HuH-7.5 (cell line): Measurements from ENCODE around the gene KCNG1.

ENCODE experiments used
- DNase-seq: peaks from one replicate; pipeline ENCODE4 v3.0.0; 2011; ENCODE audit warnings: low spot score

Gene KCNG1

DNA sequence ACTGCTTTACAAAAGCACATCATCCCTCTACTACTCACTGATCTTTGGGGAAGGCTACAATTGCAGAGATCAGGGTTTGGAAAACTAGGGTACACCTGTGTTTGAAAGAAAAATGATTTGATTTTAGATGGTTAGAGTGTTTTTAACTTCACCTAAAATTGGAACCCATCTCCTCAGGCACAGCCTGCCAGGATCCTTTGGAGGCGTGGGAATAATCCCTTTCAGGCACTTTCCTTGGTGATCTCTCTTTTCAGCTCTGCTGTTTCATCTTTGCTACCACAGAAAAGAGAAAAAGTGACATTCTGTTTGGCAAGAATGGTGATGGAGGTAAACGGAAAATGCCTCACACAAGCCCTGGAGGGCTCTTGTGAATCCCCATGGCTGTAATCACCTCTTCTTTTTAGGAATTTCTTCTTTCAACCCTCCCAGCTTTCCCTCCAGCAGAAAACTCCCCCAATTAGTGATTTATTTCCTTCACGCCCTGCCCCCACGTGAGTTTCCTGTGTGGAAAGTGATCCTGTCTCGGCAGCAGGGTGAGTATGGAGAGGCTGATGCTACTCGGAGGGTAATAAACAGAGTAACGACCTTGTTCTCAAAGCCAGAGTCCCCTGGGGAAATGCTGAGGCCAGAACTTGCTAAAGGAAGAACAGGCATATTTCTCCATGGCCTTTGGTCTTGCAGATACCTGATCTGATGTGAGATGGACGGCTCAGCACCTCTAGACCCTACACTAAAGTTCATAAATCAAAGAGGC, 9.2 kb downstream of the KCNG1 start:
- no peak for DNase-seq

DNA sequence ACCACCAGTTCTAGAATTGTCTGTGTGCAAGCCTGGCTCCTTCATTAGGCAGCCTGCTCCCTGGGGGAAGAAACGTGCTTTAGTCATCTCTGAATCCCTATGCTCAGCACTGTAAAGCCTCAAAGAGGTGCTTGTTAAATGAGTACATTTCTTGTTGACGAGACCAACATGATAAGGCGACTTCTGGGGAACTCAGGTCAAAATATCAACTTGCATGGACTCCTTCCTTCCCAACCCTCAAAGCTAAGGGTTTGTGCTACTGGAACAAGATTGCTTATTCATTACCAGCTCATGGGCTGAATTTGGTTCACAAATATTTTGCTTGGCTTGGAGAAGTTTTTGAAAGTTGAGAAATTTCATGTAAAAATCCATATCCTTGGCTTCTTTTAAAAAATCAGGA, 10.6 kb downstream of the KCNG1 start:
- no peak for DNase-seq

DNA sequence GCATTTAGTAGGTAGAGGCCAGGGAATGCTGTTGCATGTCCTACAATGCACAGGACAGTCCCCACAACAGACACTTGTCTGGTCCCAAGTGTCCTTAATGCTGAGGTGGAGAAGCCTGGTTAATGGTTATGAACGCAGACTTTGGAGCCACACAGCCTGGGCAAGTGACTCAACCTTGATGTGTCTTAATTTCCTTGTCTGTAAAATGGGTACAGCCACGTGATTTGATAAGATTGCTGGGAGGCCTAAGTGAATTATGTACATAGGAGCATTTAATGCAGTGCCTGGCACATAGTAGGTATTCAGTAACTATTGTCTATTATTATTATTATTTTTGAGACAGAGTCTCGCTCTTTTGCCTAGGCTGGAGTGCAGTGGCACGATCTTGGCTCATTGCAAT, 11.4 kb downstream of the KCNG1 start:
- DNase-seq = no peak

DNA sequence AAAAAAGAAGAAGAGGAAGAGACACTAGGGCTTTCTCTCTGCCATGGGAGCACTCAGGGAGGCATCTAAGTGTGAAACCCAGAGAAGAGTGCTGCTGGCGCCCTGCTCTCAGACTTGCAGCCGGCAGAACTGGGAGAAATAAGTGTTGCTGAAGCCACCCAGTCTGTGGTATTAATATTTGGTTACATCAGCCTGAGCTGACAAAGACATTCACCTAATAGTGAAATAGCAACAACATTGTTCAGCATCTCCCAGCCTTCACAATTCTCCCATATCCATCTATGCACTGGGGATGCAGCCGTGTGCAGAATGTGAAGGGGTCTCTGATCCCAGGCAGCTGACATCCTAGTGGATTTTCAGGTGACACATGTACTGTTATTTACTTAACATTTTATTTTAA, 12.0 kb downstream of the KCNG1 start:
- DNase-seq = no peak

DNA sequence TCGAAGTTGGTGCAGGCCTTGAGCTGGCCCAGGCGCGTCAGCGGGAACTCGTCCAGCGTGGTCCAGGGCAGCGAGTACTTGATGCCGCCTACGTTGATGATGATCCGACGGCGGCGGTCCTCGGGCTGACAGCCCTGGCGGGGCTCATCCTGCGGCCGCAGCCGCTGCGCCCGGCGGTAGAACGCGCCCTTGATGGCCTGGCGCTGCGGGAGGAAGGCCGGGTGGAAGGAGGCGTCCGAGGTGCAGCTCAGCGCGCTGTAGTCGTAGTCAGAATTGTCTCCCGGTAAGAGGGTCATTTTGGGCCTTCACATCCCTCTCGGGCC, 12.9 kb downstream of the KCNG1 start:
- no peak for DNase-seq

DNA sequence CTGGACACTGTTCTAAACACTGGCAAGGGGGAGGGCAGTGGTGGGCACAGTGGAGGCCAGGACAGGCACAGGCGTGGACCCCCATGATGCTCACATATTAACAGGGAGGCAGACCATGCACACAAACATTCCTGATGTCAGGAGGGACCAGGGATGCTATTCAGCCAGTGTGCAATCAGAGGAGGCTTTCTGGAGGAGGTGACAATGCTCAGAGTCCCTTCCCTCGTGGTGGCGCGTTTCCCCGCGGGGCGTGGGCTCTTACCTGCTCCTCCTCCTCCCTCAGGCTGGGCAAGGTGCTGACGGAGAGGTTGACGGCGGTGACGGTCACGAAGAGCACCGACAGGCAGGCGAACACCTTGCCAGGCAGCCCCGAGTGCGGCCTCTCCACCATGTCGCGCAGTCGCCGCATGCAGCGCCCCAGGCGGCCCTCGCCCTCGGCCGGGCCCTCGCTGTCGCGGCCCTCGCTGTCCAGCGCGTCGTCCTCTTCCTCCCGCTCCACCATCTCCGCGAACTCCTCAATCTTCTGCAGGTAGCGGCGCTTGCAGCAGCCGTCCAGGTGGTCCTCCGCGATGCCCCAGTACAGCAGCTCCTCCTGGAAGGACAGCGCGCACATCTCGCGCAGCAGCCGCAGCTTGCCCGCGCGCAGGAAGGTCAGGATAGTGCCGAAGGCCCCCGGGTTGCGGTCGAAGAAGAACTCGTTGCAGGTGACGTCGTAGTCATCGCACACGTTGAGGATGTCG, 13.4 kb downstream of the KCNG1 start:
- no peak for DNase-seq

DNA sequence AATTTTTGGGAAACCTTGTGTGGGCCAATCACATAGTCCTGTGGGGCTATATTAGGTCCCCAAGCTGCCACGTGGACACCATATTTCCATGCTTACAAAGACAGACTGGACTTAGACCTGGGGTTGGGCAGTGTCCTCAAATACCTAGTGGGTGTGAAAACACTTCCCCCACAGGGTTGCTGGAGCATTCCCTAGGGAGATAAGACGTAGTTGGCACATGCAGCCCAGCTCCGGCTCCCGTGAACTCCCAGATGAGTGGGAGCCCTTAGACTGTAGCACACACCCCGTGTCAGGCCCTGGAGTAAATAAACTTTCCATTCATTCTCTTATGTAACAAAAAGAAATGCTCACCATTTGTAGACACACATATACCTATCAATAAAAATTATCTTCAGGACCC, 14.2 kb downstream of the KCNG1 start:
- no peak for DNase-seq

DNA sequence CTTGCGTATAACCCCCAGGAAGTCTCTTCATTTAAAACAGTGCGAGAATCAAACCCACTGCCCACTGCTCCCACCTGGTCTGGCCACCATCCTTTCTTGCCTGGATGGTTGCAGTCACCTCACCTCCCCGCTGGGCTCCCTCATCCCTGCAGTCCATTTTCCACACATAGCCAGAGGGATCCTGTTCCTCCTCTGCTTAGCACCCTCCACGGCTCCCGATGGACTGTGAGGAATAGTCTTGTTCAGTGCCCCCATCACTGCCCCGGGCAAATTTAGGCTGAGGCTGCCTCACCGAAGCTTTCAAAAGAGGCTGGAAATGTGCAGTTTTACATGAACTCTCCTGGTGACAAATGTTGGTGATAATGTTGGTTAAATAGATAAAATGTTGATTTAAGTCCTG, 17.7 kb downstream of the KCNG1 start:
- no peak for DNase-seq

DNA sequence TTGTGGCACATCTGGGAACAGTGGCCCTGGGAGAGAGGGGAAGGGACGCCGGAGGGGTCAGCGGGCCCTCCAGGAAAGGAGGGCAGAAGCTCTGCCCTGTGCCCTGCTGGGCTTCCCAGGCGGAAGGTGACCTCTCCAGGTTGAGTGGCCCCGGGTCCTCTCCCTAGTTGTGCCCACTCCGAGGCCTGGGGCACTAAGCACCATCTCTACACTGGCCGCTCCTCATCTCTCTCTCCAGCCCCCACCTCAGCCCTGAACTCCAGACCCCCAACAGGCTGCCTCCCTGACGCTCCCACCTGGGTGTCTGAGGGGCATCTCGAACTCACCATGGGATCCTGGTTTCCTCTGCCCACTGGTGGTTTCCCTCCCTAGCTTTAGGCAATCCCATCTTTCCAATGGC, 18.1 kb downstream of the KCNG1 start:
- no peak for DNase-seq

DNA sequence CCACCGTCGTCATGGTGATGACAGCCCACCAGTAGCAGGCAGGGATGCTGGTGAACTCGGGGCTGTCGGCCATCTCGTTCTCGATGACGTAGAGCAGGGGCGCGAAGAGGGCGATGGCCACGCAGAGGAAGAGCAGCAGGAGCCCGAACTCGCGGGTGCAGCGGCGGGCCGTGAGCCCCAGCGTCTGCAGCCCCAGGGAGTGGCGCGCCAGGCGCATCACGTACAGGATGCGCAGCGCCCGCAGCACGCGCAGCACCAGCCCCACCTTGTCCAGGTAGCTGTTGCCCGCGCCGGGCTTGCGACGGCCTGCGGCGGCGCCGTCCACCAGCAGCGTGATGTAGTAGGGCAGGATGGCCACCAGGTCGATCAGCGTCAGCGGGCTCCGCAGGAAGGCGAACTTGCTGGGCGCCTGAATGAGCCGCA, 18.6 kb downstream of the KCNG1 start:
- DNase-seq = no peak

DNA sequence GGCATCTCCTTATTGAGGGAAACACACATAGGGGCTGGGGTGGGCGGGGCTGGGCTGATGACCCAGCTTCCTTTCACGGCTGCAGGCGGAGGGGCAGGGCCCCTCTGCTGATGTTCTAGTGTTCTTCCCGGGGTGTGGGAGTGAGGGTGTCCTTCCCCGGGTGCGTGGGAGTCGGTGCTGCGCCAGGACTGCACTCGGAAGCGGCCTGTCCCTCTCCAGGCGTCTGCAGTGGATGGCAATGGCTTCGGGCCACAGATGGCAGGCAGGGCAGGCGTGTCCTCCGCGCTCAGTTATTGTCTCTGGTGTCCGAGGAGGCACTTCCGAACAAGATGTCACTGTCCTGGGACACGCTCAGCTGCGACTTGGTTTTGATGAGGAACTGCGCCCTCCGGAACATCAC, 19.2 kb downstream of the KCNG1 start:
- DNase-seq = no peak

DNA sequence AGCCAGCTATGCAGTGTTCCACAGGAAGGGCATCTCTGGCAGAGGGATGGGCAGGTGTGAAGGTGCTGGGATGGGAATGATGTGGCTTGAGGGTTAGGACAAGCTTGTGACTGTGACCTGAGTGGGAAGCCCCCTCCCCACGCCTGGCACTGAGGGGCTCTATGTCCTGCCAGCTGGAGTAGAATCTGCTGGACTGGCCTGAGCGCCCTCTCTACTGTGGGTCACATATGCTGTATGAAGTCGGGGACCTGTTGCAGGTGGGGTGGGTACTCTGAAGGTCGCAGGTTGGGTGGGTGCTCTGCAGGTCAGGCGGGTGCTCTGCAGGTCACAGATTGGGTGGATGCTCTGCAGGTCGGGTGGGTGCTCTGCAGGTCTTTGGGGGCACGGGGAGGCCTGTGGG, 20.3 kb downstream of the KCNG1 start:
- DNase-seq = no peak

DNA sequence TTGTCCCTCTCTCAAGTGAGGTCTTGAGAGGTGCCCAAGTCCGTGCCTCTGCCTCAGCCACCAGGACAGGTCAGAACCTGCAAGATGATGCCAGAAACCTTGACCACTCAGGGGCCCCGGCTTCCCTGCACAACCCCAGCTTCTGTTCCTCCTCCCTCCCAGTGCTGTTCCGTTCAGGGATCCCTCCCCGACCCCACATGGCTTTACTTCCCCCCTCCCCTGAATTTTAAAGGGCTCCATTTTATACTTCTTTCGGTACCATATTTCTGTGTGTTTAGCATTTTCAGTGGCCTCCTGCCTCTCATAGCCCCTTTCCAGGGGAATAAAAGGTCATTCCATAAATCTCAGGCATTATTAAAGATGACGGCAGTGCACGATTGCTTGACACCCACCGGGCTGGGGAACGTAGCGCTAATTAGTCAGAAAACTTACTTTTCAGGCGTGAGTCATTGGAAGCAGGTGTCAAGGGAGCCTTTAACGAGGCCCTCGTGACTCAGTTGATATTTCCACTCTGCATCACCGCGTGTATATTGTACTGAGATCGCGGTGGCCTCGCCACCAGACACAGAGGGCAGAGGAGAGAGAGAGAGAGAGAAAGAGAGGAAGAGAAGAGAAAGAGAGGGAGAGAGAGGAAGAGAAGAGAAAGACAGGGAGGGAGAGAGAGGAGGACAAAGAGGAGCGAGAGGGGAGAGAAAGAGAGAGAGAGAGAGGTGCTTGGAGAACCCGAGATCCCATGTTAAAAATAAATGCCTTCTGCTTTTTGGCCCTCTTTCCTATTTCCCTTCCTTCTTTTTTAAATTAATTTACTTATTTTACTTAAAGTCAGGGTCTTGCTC, 21.3 kb downstream of the KCNG1 start:
- DNase-seq = no peak

DNA sequence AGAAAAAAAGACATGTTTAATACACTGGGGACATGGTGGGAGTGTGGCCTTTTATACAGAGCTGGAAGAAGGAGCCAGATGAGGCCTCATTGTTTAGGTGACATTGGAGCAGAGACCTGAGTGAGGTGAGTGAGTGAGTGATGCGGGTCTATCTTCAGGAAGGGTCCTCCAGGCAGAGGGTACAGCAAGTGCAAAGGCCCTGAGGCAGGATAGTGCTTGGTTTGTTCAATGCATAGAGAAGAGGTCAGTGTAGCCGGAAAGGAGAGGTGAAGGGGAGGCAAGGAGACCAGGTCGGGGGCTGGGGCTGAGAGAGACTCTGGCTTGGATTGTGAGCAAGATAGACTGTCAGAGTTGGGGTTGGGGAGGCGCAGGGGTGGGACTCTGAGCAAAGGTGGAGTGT, 23.6 kb downstream of the KCNG1 start:
- no peak for DNase-seq

DNA sequence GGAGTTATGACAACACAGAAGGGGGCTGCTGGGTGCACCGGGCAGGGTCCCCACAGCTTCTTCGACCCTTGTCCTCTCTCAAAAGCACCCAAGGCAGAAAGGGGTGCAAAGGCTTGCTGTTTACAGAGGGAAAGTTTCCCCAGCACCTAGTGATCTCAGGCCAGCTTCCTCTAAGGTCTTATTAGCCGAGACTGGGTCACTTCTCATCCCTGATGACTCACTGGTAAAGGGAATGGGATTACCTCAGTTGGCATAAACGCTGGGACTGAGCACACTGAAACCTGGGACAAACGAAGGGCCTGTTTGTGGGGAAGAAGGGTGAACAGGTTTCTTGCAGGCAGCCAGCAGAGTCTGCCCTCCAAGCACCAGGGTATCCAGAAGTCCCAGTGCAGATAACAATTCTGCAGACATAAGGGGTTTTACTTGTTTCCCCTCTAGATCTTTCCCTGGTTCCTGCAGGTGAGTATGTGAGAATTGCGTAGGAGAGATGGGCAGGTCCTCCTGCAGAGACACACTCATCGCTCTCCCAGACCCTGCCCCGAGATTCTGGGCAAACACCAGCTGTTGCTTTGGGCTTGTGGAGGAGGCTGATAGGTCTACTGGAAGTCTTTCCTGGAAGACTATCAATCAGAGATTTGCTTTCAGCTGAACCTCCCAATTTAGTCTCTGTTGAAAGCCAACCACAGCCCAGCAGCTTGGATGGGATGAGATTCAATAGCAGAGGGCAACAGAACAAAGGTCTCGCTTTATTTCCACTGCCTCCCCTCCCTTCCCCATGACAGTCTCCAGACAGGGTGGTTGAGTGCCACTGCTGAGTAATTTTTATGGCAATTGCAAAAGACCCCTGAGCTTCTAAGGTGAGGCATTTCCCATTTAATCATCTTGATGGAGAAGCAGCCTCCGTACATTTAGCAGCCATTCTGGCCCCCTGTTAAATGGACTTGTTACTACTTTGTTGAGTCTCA, 25.7 kb downstream of the KCNG1 start:
- no peak for DNase-seq

DNA sequence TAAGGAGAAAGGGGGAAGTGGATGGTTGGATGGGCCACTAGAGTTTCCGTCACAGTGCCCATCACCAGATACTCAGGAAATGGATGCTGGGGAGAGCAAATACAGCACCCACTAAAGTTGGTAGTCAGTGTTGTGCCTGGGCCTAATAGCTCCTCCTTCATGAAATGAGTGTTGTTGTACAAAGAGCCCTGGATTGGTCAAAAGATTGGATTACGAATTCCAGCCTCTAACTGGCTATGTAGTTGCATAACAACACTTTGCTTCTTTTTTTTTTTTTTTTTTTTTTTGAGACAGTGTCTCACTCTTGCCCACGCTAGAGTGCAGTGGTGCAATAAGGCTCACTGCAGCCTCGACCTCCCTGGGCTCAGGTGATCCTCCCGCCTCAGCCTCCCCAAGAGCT, 27.4 kb downstream of the KCNG1 start:
- no peak for DNase-seq

DNA sequence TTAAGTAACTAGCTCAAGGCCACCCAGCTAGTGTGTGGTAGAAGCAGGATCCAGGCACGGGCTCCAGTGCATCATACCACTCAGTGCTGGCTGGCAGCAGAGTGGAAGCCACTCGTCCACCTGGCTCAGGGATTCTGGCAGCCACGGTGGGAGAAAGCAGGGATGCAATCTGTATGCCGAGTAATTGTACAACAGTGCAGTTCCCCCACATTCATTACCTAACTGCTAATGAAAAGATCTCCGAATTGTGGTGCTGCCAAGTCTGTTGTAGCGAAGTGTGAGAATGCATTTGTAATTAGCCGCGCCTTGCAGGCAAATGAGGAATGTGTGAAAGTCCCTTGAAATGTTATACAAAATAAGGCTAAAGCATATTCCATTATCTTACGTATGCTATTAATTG, 29.0 kb downstream of the KCNG1 start:
- no peak for DNase-seq

DNA sequence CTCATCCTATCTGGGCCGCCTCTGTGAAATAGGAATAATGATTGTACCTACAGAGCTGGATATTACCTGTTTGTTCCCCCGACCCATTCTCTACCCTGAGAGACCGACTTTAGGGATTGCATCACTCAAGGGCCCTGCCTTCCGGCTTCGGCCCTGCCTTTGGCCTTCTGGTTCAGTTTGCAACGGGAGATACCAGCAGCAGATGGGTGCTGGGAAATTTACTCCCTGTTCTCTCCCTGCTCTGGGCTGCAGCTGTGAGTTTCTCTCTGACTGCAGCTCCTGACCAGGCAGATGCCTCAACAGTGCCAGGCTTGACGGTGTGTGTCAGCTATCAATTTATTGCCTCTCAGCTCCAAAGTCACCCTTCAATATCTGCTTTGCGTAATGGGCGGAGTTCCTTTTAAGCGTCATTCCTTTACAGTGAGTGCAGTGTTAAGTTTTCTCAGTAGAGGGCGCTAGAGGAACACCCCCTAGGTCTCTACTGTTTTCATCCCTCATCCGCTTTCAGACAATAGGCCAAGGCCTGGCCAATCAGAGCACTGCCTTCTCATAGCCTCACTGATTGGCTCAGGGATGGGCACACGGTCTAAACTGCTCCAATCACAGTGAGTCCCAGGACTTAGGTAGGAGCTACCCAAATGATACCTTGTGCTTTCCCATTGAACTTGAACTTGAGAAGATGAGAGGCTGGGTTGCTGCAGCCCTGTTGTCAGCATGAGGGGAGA, 30.0 kb downstream of the KCNG1 start:
- peak; percentile 81 for DNase-seq

DNA sequence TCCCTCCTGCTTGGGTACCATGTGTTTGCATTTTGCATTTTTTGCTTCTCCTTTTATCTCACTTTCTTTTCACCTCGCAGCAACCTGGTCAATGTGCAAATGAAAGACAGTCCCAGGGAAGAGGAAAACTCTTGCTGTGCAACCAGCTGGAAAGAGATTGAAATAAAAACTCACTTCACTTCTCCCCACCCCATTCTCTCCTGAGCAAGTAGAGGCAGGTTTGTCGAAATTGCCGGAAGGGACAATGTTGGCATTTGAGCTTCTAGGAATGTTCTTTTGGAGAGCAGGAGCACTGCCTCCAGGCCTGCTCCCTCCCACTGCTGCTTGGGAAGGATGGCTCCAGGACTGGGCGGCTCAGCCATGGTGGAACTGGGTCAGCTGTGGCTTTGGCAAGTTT, 30.6 kb downstream of the KCNG1 start:
- DNase-seq = no peak

DNA sequence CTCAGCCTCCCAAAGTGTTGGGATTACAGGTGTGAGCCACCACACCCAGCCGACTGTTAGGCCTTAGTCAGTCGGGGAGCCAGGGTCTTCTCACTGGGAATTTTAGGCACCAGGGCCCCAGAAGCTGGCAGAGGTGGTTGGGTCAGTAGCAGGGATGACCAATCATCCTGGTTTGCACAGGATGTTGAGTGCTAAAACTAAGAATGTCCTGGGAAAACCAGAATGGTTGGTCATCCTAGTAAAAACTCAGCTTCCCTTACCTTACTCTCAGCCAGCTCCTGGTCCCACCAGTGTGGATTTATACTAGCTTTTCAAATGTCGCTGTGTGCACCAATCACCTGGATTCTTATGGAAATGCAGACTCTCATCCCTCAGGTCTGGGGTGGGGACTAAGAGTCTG, 31.8 kb downstream of the KCNG1 start:
- no peak for DNase-seq

DNA sequence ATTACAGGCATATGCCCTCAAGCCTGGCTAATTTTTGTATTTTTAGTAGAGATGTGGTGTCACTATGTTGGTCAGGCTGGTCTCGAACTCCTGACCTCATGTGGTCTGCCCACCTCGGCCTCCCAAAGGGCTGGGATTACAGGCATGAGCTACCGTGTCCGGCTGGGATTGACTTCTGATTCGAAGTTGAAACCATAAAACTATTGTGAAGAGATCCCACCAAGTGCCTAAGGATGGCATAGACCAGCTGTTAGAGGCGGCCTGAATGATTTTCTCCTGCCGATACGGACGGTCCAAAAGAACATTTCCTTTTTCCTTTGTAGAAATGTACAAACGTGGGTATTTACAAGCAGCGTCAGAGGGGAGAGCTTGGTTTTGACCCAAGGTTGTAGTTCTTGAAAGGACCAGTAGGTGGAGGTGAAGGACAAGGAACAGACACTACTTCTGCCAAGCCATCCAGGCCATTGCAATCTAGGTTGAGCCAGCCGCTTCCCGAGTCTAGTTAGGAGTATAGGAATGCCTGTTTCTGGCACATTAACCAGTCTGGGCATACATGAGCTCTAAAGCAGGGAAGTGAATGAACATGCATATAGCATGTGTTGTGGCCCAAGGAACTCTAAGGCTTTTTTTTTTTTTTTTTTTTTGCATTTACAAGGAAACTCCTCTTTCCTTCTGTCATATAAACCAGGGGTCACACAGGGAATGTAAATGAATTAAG, 35.3 kb downstream of the KCNG1 start:
- peak; percentile 80 for DNase-seq
